Stimulated activated CD4-positive, alpha-beta T cell treated with anti-CD3 and anti-CD28 coated beads, Interleukin-15, amount 100 ng/mL, for 1 hour (primary cell): Measurements from ENCODE around the gene SLC39A8.

Experiments
- DNase-seq, 2 donors: peaks; one replicate each; pipeline ENCODE4 v3.0.0-alpha.2; 2020; ENCODE audit warnings: low read depth in 1 of 2, low spot score in 1 of 2

Gene SLC39A8

GRCh38 chr4:102341201-102341600 lies 4.1 kb downstream of the SLC39A8 start:
- no peak for DNase-seq

GRCh38 chr4:102339018-102339417 lies 6.3 kb downstream of the SLC39A8 start:
- DNase-seq, result no peak

GRCh38 chr4:102338405-102338804 lies 6.9 kb downstream of the SLC39A8 start:
- DNase-seq, result no peak

GRCh38 chr4:102335616-102336015 lies 9.7 kb downstream of the SLC39A8 start:
- no peak for DNase-seq

GRCh38 chr4:102334624-102335023 lies 10.7 kb downstream of the SLC39A8 start:
- no peak for DNase-seq

- no peak for DNase-seq
Observed at GRCh38 chr4:102333787-102334186, 11.5 kb downstream of the SLC39A8 start.

- no peak for DNase-seq
Observed at GRCh38 chr4:102328045-102328444, 17.2 kb downstream of the SLC39A8 start.

- DNase-seq, result no peak
Observed at GRCh38 chr4:102326951-102327350, 18.3 kb downstream of the SLC39A8 start.

GRCh38 chr4:102324730-102325129 lies 20.6 kb downstream of the SLC39A8 start:
- DNase-seq, result no peak

GRCh38 chr4:102322736-102323135 lies 22.5 kb downstream of the SLC39A8 start:
- no peak for DNase-seq

- DNase-seq, result no peak
Observed at GRCh38 chr4:102321260-102321995, 23.9 kb downstream of the SLC39A8 start.

GRCh38 chr4:102319594-102319993 lies 25.7 kb downstream of the SLC39A8 start:
- no peak for DNase-seq

- DNase-seq, result no peak
Observed at GRCh38 chr4:102318526-102318925, 26.8 kb downstream of the SLC39A8 start.

GRCh38 chr4:102318105-102318504 lies 27.2 kb downstream of the SLC39A8 start:
- no peak for DNase-seq

GRCh38 chr4:102317459-102317858 lies 27.8 kb downstream of the SLC39A8 start:
- no peak for DNase-seq

- no peak for DNase-seq
Observed at GRCh38 chr4:102316585-102316984, 28.7 kb downstream of the SLC39A8 start.

- DNase-seq, result no peak
Observed at GRCh38 chr4:102315532-102315931, 29.8 kb downstream of the SLC39A8 start.

- no peak for DNase-seq
Observed at GRCh38 chr4:102312417-102312816, 32.9 kb downstream of the SLC39A8 start.

- DNase-seq, result no peak
Observed at GRCh38 chr4:102311912-102312311, 33.4 kb downstream of the SLC39A8 start.

GRCh38 chr4:102311407-102311806 lies 33.9 kb downstream of the SLC39A8 start:
- no peak for DNase-seq

- DNase-seq, result no peak
Observed at GRCh38 chr4:102308032-102308799, 37.1 kb downstream of the SLC39A8 start.

- DNase-seq, result no peak
Observed at GRCh38 chr4:102305666-102306065, 39.6 kb downstream of the SLC39A8 start.

GRCh38 chr4:102302762-102303161 lies 42.5 kb downstream of the SLC39A8 start:
- DNase-seq, result no peak
